ENCODE data around the gene APOL1.

DNA sequence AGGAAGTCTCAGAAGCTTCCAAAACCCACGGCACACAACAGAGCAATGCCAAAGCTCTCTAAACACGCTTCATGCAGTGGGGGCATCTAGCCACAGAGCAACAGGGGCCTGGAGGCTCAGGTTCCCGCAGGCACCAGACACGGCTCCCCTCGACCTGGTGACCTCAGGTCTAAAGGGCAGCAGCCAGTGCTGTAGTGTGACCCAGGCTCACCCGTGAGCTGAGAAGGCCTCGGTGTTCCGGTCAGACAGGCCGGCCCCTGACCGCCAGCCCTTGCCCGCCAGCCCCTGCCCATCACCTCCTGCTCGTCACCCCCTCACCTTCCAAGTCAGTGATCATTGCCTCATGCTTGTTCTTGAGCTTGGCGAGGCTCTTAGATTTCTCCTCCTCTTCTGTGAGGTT is 45.7 kb downstream of the APOL1 start:
- TF ChIP-seq CTCF (IDR thresholded peaks at IDR 0.05) (no peak), POLR2A (IDR thresholded peaks at IDR 0.05) (no peak)

All from lower leg skin (tissue), 3 donors.